GM18870 (cell line): ENCODE measurements around the gene E2F6.

ENCODE experiments used
- ATAC-seq: cut with Tn5 transposase; IDR thresholded peaks from one replicate; pipeline ENCODE4 v1.9.1; 2021; ENCODE audit warnings: moderate library complexity; ENCODE audit not compliant: unreplicated experiment

E2F6 gene

GRCh38 chr2:11396021-11396420 lies 69.9 kb downstream of the E2F6 start:
- no peak for ATAC-seq

GRCh38 chr2:11395389-11395788 lies 70.6 kb downstream of the E2F6 start:
- no peak for ATAC-seq
